ENCODE results near the gene NLRP12.

Gene NLRP12

GRCh38 chr19:53809518-53810186, 14.5 kb downstream of the NLRP12 start:
- Histone ChIP-seq H3K9me3 (ENCODE audit: control insufficient read depth, insufficient read depth, low read depth, low read length) (no peaks in the 10 kb centered on the region), H3K36me3 (ENCODE audit: control insufficient read depth in 2 of 2, insufficient read depth in 1 of 2, low read length in 2 of 2) (no peaks in the 10 kb centered on the region), H3K27ac (ENCODE audit: extremely low read depth, low read depth, low read length) (no peak overlapping the region), H3K4me3 (ENCODE audit: low read depth, low read length) (no peak overlapping the region), H3K4me1 (ENCODE audit: control insufficient read depth, insufficient read depth, low read length) (no peaks in the 10 kb centered on the region)
- TF ChIP-seq ZNF112 (tag by site-specific recombination; IDR thresholded peaks at IDR 0.05): no peak
- no peak for TF ChIP-seq SALL2 (tag by site-specific recombination; IDR thresholded peaks at IDR 0.05; ENCODE audit: borderline replicate concordance)
- no peak for TF ChIP-seq ZNF335 (tag by site-specific recombination; conservative IDR thresholded peaks at IDR 0.05)
- no peak for TF ChIP-seq ZNF311 (tag by site-specific recombination; IDR thresholded peaks at IDR 0.05; ENCODE audit: borderline replicate concordance)
- TF ChIP-seq ZSCAN30 (tag by site-specific recombination; IDR thresholded peaks at IDR 0.05): no peak
- no peak for TF ChIP-seq ZNF830 (tag by site-specific recombination; IDR thresholded peaks at IDR 0.05; ENCODE audit: low read depth)
- TF ChIP-seq KLF8 (tag by site-specific recombination; IDR thresholded peaks at IDR 0.05): no peak
- TF ChIP-seq ZNF544 (tag by site-specific recombination; IDR thresholded peaks at IDR 0.05): no peak
- no peak for TF ChIP-seq ZNF140 (tag by site-specific recombination; IDR thresholded peaks at IDR 0.05)
- TF ChIP-seq BCL6B (tag by site-specific recombination; IDR thresholded peaks at IDR 0.05): no peak
- no peak for TF ChIP-seq ZNF837 (tag by site-specific recombination; IDR thresholded peaks at IDR 0.05)
- no peak for TF ChIP-seq ZNF292 (tag by site-specific recombination; IDR thresholded peaks at IDR 0.05; ENCODE audit: borderline replicate concordance, low read depth)
- TF ChIP-seq ZNF558 (tag by site-specific recombination; IDR thresholded peaks at IDR 0.05): no peak
- TF ChIP-seq, protein P1, sequence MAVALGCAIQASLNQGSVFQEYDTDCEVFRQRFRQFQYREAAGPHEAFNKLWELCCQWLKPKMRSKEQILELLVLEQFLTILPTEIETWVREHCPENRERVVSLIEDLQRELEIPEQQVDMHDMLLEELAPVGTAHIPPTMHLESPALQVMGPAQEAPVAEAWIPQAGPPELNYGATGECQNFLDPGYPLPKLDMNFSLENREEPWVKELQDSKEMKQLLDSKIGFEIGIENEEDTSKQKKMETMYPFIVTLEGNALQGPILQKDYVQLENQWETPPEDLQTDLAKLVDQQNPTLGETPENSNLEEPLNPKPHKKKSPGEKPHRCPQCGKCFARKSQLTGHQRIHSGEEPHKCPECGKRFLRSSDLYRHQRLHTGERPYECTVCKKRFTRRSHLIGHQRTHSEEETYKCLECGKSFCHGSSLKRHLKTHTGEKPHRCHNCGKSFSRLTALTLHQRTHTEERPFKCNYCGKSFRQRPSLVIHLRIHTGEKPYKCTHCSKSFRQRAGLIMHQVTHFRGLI (tag by site-specific recombination; IDR thresholded peaks at IDR 0.05): no peak
- no peak for TF ChIP-seq ZNF433 (tag by site-specific recombination; IDR thresholded peaks at IDR 0.05; ENCODE audit: low read depth)
- TF ChIP-seq KLF10 (tag by site-specific recombination; IDR thresholded peaks at IDR 0.05): no peak
- TF ChIP-seq ZNF623 (tag by site-specific recombination; IDR thresholded peaks at IDR 0.05): no peak
- no peak for TF ChIP-seq ZNF548 (tag by site-specific recombination; IDR thresholded peaks at IDR 0.05)
- no peak for TF ChIP-seq ZBTB11 (tag by site-specific recombination; conservative IDR thresholded peaks at IDR 0.05; ENCODE audit: low read depth)
- TF ChIP-seq BCL11B (tag by site-specific recombination; IDR thresholded peaks at IDR 0.05; ENCODE audit: low read depth): no peak
- CTCF ChIA-PET: interaction anchor here (0.6 to 4.7 kb wide), 17 partner anchors 8 to 398 kb away, joined by 3 to 47 read pairs (median 3); no protein-coding TSS in a partner anchor
- POLR2A ChIA-PET: interaction anchor here (0.6 to 1.8 kb wide), 2 partner anchors 220 to 222 kb away, joined by 6 to 8 read pairs; no protein-coding TSS in a partner anchor
